Measurements from ENCODE around the gene STX8.

STX8 gene

DNA sequence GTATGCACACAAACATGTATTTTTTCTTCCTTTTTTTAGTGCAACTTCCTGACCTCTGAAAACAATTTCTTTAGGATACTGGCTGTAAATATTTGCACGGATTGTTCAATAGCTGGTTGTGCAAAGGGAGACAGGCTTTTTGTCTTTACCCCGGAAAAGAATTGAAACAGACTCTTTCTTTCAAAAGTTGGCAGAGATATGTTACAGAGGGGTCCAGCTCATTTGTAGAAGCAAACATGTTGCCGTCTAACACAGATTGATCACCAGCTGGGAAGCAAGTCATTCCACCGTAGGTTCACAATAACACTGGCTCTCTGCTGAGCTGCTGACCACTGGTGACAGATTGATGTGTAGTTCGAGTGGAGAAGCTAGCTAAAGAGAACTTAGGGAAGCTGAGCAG is 130.9 kb downstream of the STX8 start:
- TF ChIP-seq, protein P1, sequence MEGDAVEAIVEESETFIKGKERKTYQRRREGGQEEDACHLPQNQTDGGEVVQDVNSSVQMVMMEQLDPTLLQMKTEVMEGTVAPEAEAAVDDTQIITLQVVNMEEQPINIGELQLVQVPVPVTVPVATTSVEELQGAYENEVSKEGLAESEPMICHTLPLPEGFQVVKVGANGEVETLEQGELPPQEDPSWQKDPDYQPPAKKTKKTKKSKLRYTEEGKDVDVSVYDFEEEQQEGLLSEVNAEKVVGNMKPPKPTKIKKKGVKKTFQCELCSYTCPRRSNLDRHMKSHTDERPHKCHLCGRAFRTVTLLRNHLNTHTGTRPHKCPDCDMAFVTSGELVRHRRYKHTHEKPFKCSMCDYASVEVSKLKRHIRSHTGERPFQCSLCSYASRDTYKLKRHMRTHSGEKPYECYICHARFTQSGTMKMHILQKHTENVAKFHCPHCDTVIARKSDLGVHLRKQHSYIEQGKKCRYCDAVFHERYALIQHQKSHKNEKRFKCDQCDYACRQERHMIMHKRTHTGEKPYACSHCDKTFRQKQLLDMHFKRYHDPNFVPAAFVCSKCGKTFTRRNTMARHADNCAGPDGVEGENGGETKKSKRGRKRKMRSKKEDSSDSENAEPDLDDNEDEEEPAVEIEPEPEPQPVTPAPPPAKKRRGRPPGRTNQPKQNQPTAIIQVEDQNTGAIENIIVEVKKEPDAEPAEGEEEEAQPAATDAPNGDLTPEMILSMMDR (IDR thresholded peaks at IDR 0.05; ENCODE audit: borderline replicate concordance, control extremely low read depth, extremely low read depth, insufficient read depth, missing control alignments) = no peak
- in situ Hi-C loops (cut with MboI; ENCODE audit: low sequenced_read_pairs, unreplicated experiment) = no loop called here
- no peak for DNase-seq (ENCODE audit: low spot score)

DNA sequence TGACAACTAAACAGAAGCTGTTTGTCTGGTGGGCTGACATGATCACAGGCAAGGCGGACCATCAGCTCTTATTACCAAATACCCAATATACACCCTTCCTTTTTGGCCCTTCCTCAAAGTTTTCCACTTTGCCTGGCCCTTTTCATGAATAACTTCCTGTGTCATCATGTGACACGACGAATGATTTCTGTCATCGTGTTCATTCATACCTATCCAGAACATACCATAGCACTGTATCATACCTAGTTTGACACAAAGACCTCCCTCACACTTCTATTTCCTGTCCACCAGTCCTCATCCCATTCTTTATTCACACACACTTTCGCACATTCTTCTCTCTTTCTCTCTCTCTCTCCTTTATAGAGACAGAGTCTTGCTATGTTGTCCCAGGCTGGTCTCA is 131.8 kb downstream of the STX8 start:
- in situ Hi-C loops (cut with MboI; ENCODE audit: low sequenced_read_pairs, unreplicated experiment) = no loop called here
- no peak for DNase-seq (ENCODE audit: low spot score)
- TF ChIP-seq, protein P1 (IDR thresholded peaks at IDR 0.05; ENCODE audit: borderline replicate concordance, control extremely low read depth, extremely low read depth, insufficient read depth, missing control alignments) = no peak

DNA sequence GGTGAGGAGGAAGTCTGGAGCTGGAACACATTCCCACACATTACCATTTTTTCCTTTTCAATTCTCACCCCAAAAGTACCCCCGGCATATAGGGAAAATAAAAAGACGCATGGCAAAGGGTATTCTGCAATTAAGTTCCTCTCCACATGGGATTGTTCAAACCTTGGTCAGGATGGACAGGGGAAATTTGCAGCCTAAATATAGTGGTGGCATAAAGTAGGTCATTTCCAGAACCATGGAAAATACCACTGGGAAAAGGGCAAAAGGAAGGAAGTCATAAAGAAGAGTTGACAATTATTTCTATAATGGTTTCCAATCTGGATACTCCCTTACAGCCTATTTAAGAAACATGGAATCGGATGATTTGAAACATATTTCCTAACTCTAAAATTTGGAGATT is 135.8 kb downstream of the STX8 start:
- TF ChIP-seq, protein P1 (IDR thresholded peaks at IDR 0.05; ENCODE audit: borderline replicate concordance, control extremely low read depth, extremely low read depth, insufficient read depth, missing control alignments) = no peak
- no peak for DNase-seq (ENCODE audit: low spot score)
- in situ Hi-C loops (cut with MboI; ENCODE audit: low sequenced_read_pairs, unreplicated experiment) = no loop called here

DNA sequence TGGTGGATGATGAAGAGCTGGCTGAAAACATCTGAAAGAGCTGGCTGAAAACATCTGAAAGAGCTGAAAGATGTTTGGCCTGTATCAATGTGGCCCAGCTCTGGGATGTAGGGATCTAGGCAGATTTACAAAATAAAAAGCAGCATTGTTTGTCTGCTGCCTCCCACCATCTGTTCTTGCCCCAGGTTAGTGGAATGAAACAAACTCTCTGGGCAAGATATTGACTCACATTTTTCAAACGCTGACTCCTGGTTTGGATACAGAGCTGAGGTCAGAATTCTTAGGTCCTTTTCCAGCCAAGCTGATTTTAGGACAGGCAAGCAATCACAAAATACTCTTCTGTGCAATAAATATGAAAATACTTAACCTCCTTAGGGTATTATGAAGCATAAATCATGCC is 139.0 kb downstream of the STX8 start:
- DNase-seq (ENCODE audit: low spot score) = no peak
- in situ Hi-C loops (cut with MboI; ENCODE audit: low sequenced_read_pairs, unreplicated experiment) = no loop called here
- TF ChIP-seq, protein P1 (IDR thresholded peaks at IDR 0.05; ENCODE audit: borderline replicate concordance, control extremely low read depth, extremely low read depth, insufficient read depth, missing control alignments) = no peak

DNA sequence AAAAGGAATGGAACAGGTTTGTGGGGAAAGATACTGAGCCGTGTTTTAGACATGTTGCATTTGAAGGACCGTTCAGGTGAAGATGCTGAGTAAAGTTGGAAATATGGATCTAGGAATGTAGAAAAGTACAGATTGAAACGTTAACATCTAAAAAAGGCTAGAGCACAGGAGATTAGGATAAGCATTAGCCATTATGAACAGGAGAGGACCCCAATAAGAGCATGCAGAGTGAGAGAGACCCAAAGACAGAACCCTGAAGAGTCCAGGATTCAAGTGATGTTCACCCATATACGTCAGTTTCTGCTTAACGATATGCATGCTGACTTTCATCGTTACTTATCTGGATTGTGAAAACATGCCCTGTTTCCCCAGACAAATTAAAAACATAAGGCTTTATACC is 140.5 kb downstream of the STX8 start:
- in situ Hi-C loops (cut with MboI; ENCODE audit: low sequenced_read_pairs, unreplicated experiment) = no loop called here
- TF ChIP-seq, protein P1 (IDR thresholded peaks at IDR 0.05; ENCODE audit: borderline replicate concordance, control extremely low read depth, extremely low read depth, insufficient read depth, missing control alignments) = no peak
- DNase-seq (ENCODE audit: low spot score) = no peak

DNA sequence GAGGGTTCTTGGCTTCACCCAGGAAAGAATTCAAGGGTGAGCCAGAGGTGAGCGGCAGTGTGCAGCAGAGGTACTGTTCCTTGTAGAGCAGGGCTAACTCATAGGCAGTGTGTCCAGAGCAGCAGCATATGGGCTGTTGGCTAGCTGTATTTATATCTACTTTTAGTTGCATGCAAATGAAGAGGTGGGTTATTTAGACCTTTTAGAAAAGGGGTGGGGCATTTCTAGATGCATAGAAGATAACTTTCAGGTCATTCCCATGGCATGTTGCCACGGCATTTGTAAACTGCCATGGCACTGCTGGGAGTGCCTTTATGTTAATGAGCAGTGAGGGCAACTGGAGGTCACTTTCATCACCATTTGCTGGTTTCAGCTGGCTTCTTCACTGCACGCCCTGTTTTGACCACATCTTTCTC is 141.0 kb downstream of the STX8 start:
- in situ Hi-C loops (cut with MboI; ENCODE audit: low sequenced_read_pairs, unreplicated experiment) = no loop called here
- DNase-seq (ENCODE audit: low spot score) = no peak
- TF ChIP-seq, protein P1 (IDR thresholded peaks at IDR 0.05; ENCODE audit: borderline replicate concordance, control extremely low read depth, extremely low read depth, insufficient read depth, missing control alignments) = no peak

DNA sequence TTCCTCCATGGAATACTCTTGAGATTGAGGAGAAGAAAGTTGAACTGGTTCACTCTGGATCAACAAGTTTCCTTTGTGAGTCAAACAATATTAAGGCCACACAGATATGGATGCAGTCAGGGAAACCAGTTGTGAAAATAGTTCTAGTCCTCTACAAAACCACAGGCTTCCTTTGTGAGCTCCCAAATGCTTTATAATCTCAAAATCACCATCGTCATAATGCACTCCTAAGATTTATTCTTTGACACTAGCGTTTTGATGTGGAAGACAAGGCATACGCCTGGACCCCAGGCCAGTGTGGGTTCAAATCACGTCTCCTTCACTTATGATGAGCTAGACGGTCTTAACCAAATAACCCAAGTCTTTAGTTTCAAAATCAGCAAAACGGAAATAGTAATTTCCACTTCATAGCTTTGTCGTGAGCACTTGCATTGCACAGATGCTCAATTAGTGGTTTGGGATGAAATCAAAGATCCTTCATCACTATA is 142.6 kb downstream of the STX8 start:
- no peak for DNase-seq (ENCODE audit: low spot score)
- in situ Hi-C loops (cut with MboI; ENCODE audit: low sequenced_read_pairs, unreplicated experiment) = no loop called here
- TF ChIP-seq, protein P1 (IDR thresholded peaks at IDR 0.05; ENCODE audit: borderline replicate concordance, control extremely low read depth, extremely low read depth, insufficient read depth, missing control alignments) = no peak
